HG02763 (cell line): ENCODE measurements around the gene LONP2.
"Not testable (repeated sequence)": the region's sequence is repeated elsewhere in the genome, so short reads cannot be mapped to it uniquely, and the experiment has no call there.

ENCODE experiments used
- ATAC-seq: cut with Tn5 transposase; IDR thresholded peaks from one replicate; pipeline ENCODE4 v1.9.1; 2021; ENCODE audit warnings: mild to moderate bottlenecking, moderate library complexity; ENCODE audit not compliant: unreplicated experiment

LONP2 gene

DNA sequence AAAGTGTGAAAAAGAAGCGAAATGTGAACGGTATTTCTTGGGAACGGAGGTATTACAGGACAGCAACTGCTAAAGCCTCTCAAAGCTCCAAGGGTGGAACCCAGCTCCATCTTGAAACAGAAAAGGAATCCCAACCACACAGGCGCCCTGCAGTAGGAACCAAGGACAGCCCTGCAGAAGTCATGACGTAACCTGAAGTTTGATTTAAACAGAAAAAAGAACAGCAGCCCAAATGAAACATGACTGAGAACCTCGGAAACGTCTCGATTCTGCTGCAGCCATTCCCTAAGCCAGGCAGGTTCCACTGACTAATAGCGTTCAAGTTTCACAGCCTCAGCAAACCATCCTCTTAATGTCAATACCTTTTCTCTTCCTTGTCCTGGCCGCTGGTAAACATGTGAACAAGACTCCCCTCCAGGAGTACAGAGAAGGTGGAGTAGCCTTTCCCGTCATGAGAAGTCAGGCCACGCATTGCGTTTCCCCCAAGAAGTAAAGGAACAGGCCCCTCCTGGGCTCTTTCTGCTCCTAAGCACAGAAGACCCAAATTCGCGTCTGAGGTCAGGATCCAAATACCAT is 121.0 kb downstream of the LONP2 start:
- ATAC-seq: peak; percentile 1

DNA sequence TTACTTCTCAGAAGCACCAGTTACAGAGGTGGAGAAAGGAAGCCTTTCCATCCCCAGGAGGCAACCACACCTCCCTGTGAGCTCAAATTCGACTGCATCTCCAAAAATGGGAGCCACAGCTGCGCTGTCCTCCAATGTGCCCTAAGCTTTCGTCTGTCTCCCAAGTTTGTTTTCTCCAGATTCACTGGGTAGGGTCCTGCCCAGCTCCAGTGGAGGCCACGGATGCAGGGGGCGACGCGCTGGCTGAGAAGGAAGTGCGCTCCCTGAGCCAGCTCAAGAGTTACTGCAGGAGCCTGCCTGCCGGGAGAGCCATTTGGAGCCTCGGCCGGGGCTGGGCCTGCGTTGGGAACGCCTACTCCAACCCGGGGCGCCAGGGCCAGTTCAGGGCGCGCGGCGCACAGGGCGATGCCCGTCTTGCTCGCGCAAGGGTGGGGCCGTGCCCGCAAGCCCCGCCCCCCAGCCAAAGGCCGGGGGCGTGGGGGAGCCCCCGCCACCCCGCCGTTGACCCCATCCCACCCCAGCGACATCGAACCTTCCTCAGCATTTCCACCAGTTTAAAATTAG is 121.6 kb downstream of the LONP2 start:
- ATAC-seq: peak; percentile 91

DNA sequence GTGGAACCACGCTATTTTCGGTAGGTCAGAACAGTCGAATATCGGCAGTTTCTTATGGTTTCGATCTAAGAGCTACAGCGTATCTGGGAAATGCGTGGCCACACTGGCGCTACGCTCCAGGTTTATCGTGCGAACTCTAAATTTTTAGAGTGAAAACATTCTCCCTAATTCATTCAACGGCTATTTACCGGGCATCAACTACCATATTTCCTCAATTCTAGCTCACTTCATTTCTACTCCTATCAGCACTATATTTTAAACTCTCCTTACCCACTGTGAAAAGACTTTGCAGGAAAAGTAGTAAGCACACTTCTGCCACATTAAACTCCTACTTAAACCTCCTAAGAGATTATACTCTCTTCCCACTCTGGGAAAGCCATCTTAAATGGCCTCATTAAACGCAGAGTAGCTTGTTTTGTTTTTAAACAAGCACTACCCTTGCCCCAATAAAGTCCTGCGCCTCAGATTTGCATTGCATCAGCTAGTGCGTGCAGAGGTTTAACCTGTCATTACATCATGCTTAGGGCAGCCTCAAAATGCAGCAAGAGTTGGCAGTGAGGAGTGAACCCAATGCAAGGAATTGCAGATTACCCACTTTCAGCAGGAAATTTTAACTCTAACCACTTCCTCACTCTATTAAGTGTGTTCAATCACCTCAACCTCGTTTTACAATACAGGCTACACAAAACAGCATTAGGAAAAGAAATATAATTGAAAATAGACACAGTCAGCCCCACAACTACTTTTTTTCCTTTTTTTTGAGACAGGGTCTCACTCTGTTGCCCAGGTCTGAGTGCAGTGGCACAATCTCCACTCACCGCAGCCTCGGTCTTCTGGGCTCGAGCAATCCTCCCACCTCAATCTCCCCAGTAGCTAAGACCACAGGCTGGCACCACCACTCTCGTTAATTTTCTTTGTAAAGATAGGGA is 122.3 kb downstream of the LONP2 start:
- peak; percentile 52 for ATAC-seq

DNA sequence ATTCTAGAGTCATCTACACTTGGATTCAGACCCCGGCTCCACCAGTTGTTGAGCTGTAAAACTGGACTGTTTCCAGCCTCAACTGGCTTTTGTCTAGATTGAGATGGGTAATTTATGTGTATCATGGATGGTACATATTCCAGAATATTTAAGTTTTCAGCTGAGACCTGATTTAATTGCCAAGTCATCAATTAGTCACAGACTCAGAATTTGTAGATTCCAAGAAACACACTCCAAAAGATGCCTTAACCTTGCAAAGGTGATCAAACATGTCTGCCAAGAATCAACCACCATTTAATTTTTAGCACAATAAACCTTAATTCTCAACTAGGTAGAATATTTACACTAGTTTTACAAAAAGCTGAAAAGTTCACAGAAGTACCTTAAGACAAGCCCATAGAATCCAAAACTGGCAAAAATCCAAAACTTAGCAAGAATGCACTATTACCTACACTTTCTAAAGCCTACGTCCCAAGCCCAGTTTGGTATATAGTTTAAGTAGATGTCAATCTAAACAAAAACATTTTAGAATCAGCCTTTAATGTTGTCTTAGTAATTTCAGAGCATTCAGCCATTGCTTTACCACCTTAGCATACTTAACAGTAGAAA is 123.4 kb downstream of the LONP2 start:
- ATAC-seq: no peak

DNA sequence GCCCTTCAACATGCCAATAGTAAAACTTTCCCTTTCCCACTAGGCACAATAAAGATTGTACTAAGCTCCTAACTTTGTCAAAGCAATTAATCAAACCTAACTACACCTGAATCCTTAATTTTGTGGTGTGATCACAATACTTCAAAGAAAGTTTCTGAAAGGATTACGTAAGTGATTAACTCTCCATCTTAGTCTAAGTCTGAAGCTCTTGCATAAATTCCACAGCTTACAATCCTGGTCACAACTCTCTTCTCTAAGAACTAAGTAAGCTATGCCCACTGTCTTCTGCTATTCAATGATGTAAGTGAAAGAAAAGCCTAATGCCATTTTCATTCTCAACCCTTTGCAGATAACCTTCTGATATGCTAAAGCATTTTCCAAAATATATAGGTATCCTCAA is 125.7 kb downstream of the LONP2 start:
- no peak for ATAC-seq

DNA sequence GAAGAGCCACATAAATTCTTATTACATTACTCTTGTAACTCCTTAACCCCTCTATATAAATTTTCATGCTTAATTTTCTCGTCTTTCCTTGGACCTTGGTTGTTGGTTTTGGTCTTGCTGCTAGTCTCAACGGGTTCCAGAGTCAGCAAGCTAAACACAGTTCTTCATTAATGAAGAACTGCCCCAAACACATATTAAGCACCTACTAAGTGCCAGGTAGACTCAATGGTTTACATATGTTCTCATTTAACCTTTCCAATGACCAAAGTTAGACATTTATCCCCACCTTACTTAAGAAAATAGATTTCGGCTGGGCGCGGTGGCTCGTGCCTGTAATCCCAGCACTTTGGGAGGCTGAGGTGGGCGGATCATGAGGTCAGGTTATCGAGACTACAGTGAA is 126.1 kb downstream of the LONP2 start:
- ATAC-seq: no peak

DNA sequence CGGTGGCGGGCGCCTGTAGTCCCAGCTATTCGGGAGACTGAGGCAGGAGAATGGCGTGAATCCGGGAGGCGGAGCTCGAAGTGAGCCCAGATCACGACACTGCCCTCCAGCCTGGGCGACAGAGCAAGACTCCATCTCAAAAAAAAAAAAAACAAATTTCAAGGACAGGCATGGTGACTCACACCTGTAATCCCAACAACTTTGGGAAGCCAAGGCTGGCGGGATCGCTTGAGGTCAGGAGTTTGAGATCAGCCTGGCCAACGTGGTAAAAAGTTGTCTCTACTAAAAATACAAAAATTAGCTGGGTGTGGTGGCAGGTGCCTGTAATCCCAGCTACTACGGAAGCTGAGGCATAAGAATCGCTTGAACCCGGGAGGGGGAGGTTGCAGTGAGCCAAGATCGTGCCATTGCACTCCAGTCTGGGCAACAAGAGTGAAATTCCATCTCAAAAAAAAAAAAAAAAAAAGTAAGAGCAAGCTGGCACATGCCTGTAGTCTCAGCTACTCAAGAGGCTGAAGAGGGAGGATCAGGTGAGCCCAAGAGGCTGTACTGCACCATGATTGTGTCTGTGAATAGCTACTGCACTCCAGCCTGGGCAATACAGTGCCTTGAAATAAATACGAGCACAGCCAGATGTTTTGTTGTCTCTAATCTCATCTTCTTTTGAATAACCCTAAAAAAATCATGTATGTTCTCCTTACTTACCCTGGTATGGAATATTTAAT is 126.7 kb downstream of the LONP2 start:
- not testable (repeated sequence) for ATAC-seq

DNA sequence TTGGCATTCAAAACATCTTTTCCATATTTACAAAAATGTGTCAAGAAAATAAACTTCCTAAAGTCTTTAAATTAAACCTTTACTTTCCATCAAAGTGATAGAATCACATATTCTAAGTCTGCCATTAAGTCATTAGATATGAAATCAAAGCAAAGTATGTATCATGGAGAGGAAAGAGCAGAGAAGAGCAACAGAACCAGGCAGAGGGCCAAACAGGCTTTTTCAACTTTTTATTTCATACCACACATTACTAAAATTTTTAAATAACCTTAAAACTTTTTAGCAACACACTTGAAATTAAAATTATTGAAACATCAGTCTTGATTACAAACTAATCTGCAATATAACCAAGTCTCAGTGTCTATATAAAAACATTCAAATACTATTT is 127.3 kb downstream of the LONP2 start:
- ATAC-seq: no peak

DNA sequence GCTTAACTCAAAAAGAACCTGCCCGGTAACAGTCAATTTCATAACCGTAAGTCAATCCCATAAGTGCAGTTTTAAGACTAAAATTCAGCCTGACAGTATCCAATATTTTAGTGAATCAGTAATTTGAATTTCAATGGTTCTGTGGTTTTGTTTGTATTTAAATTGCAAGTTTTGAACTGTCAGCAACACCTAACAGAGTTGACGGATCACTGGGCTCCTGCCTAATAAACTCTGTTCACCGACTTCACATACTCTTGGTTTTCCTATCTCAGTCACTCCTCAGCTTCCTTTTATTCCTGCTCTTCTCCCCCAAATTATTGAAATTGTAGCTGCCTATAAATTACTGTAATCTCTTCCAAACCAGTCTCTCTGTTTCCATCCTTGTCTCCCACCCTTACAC is 128.6 kb downstream of the LONP2 start:
- no peak for ATAC-seq

DNA sequence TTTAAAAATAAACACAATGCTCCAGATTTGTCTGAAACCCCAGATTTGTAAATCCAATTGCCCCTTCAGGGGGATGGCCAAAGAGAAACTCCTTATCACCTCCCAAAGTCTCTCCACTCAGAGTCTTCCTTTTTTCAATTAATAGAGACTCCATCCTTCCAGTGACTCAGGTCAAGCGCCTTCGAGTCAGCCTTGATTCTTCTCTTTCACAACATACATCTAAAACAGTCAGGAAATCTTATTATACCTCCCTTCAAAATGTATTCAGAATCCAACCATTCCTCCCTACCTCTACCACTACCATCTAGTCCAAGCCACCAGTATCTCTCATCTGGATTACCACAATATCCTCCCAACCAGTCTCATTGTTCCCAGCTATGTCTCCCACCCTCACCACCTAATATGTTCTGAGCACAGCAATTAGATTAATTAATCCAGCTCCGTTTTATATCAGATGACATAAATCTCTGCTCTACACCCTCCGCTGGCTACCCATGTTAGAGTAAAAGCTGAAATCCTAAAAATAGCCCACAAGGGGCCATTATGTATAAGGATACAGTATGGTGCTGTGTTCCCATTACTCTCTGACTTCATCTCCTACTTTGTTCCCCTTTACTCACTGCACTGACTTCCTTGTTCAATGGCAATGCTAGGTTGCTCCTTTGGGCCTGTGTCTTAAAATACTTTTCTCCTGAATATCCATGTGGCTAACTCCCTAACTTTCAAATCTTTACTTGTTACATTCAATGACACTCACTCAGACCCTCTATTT is 129.3 kb downstream of the LONP2 start:
- no peak for ATAC-seq

DNA sequence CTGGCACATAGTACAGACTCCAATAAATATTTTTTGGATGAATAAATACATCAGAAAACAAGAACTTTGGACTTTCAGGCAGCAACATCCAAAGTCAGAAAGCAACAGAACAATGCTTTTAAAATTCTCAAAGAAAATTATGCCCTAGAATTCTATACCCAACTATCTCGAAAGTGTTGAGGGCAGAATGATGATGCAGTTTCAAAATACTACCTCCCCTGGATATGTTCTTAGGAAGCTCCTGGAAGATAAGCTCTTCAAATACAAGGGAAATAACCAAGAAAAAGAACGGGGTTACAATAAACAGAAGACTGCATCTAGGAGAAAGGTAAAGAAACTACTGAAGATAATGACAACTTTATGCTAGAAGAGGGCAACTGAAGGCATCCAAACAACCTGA is 130.2 kb downstream of the LONP2 start:
- ATAC-seq: no peak

DNA sequence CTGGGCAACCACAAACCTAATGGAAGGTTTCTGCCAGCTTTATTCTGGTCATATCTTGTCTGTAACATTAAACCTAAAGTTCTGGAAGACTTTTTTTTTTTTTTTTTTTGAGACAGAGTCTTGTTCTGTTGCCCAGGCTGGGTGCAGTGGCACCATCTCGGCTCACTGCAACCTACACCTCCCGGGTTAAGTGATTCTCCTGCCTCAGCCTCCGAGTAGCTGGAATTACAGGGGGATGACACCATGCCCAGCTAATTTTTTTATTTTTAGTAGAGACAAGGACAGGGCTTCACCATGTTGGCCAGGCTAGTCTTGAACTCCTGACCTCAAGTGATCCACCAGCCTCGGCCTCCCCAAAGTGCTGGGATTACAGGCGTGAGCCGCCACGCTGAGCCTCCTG is 133.2 kb downstream of the LONP2 start:
- not testable (repeated sequence) for ATAC-seq

DNA sequence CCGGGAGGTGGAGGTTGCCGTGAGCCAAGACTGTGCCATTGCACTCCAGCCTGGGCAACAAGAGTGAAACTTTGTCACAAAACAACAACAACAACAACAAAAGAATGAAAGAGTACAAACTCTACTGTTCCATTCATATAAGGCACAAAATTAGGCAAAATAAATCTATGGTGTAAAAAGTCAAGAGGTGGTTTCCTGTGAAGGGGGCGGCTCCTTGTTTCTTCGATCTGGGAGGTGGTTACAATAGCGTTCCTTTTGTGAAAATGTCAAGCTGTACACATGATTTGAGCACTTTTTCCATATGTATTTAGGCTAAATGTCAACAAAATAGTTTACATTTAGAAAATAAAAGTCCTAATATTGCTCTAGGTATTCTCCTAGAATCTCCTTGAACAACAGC is 134.2 kb downstream of the LONP2 start:
- ATAC-seq: no peak

DNA sequence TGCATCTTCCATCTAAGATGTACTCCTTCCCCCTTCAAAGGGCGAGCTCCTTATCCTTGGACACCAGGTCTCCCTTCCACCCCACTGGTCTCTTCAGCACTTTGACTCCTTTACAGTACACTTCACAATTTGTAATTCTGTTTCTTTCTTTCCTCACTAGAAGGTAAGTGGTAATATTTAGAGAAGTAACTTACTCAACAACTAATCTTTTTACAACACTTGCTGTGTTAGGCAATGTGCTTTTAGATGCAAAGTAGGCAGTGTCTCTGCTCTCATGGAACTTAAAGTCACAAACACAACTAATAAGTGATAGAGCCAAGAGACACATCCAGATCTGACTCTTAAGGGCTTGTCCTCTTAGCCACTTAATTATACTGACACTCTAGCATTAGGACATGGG is 134.7 kb downstream of the LONP2 start:
- no peak for ATAC-seq

DNA sequence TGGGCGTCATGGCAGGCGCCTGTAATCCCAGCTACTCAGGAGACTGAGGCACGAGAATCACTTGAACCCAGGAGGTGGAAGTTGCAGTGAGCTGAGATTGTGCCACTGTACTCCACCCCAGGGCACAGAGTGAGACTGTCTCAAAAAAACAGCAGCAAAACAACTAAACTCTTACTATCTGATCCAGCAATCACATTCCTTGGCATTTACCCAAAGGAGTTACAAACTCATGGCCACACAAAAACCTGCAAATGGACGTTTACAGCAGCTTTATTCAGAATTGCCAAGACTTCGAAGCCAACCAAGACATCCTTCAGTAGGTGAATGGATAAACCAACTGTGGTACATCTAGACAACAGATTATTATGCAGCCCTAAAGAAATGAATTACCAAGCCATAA is 137.1 kb downstream of the LONP2 start:
- no peak for ATAC-seq

DNA sequence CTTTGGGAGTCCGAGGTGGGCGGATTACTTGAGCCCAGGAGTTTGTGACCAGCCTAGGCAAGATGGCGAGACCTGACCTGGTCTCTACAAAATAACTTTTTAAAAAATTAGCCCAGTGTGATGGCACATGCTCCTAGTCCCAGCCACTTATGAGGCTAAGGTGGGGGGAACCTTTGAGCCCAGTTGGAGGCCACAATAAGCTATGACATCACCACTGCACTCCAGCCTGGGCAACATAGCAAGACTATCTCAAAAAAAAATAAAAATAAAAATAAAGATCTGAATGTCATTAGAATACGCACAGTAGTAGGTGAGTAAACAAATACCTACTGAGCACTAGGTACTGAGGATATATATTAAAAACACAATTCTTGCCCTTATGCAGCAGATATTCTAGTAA is 138.0 kb downstream of the LONP2 start:
- no peak for ATAC-seq

DNA sequence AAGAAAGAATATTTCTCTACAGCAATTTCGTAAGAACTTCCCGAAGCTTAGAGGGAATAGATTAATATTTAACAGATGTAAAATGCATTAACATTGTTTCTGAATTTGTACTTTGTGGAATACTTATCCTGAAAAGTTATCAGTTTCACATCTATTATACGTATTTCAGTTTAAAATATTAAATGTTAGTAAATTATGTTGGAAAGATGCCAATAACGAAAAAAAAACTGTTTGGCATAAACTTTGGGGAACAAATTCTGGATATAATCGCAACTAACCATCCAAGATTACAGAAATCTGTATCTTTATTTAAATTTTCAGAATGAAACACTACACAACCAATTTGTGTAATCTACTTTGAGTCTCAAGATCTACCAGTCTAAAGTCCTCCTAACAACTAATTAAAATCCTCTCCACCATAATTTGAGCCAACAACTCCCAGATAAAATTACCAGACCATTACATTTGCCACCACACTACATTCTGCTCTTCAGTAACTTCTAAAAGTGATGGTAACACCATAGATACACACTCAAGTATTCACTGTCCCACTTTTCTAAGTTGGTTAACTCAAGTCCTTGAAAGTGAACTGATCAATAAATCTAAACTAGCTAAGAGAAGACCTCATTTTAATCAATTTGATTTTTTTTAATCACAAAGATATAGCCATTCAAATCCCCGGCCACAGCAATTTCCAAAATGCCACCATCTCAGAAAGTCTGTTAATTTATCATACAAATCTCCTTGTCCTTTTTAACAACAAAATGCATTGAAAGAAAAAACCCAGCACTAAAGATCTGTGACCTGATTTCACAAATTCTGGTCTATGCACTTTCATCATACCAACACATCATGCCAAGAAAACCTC is 139.1 kb downstream of the LONP2 start:
- no peak for ATAC-seq

DNA sequence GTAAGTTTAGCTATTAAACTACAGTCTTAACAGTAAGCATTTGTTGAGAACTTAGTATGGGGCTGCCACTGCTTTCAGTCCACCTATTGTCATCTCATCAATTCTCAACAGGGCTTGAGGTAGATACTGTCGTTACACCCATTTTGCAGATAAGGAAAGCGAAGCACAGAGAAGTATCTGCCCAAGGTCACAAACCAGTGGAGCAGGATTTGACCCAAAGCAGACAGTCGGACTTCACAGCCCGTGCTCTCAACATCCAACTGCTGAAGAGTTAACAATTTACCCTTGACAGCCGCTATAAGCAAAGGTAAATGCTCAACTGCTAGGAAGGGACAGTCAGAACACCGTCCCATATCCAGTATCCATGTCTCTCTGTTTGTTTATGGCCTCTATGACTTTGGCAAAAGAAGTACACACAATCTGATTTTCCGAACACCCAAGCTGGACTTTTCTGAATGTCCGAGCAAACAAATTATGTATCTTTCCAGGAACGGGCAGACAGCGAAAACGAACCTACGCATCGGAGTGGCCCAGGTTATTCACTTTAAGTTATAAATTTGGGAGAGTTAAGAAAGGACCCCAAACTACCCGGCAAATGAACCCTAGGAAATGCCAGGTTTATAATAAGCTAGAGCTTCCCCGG is 139.9 kb downstream of the LONP2 start:
- no peak for ATAC-seq
